Right lobe of liver (tissue), 6 donors: ENCODE results near the gene ATP1A2. TPM values are rescaled to one million over a fixed set of nuclear protein-coding genes. Genes with fewer than 3 reads are reported as not detected.
A peak's percentile ranks its signal among the peaks of the same experiment; 100 is the strongest.

Source experiments
- ATAC-seq, 4 donors: fragments of 200-7000 bp; cut with Tn5 transposase; one replicate each; pipeline ENCODE4 v1.9.1; 2020; ENCODE audit warnings: mild to moderate bottlenecking in 4 of 4, moderate library complexity in 4 of 4
- DNase-seq, 3 donors: peaks; one replicate each; pipeline ENCODE4 v3.0.0-alpha.2; 2020
- H3K27ac ChIP-seq, 3 donors: fragments of 200-600 bp; one replicate each; pipeline ENCODE4 v1.8.0; 2022
- H3K27me3 ChIP-seq, 2 donors: fragments of 200-600 bp; one replicate each; pipeline ENCODE4 v1.8.0; 2022
- H3K36me3 ChIP-seq, 4 donors: fragments of 200-600 bp; sonication (generic) in 1 of 4; one replicate each; pipeline versions ENCODE4 v1.5.1 to v1.8.0; 2017 to 2022; ENCODE audit warnings: control low read depth in 1 of 4
- H3K4me1 ChIP-seq, 4 donors: fragments of 200-600 bp; sonication (generic) in 1 of 4; one replicate each; pipeline versions ENCODE4 v1.5.1 to v1.8.0; 2017 to 2022; ENCODE audit warnings: control low read depth in 1 of 4
- H3K4me3 ChIP-seq, 3 donors: fragments of 200-600 bp; one replicate each; pipeline ENCODE4 v1.8.0; 2022
- H3K9me3 ChIP-seq, 4 donors: fragments of 200-600 bp; sonication (generic) in 1 of 4; one replicate each; pipeline versions ENCODE4 v1.5.1 to v1.8.0; 2017 to 2022; ENCODE audit warnings: control low read depth in 1 of 4
- CTCF ChIP-seq, 4 donors: fragments of 200-600 bp in 3 of 4; fragments of 450-650 bp in 1 of 4; IDR thresholded peaks; one replicate each; pipeline versions ENCODE4 v1.5.1 to v1.8.0; 2016 to 2022; ENCODE audit warnings: antibody characterized with exemption in 4 of 4, mild to moderate bottlenecking in 2 of 4
- POLR2A ChIP-seq: fragments of 450-650 bp; IDR thresholded peaks from one replicate; pipeline ENCODE4 v1.6.1; 2017; ENCODE audit warnings: antibody characterized with exemption, mild to moderate bottlenecking
- WGBS: methylation state at CpG from one replicate; pipeline ENCODE4 v1.1.6; 2018; ENCODE audit warnings: low coverage, low lambda C conversion rate; ENCODE audit not compliant: insufficient coverage; ENCODE audit errors: missing lambda C conversion rate; 5-methylcytosine and 5-hydroxymethylcytosine counted together
- intact Hi-C, 2 donors: fragments of 100-400 bp; cut with DNase I; formaldehyde crosslinking; loops; one replicate each; pipeline versions ENCODE4 v1.11.2 to v1.14.1; 2022
- total RNA-seq, 6 experiments: library from RNA; depleted of rRNA in 2 of 6; stranded (reverse); fragments of >200 nt in 2 of 6; fragmentation: NEBNext Ultra II Directional in 3 of 6; extraction: Animal tissue kit (Norgen Biotek cat#: 25700) in 3 of 6; gene quantifications; one replicate each; pipeline versions ENCODE4 v1.1.0 to v1.2.4, GENCODE V29; 2016 to 2023
- donor health status: DM: no; HTN: yes; CAD: no.
- donor health status: DM: no; HTN: no; CAD: no.
- donor health status: DM: no; HTN: no; CAD: no.
- donor health status: DM: no; HTN: yes; CAD: no.
- donor health status: DM: no; HTN: yes; CAD: no.

Gene ATP1A2
- total RNA-seq, 6 experiments from 2014 or later = 0.22 to 1.7 (median 0.36) TPM

- intact Hi-C loops = no loop called here
- 80% methylated on average over 1 of the region's 5 CpGs for WGBS
- no peaks in the 10 kb centered on the region for H3K27me3 ChIP-seq
- H3K27ac ChIP-seq = no peak overlapping the region
- ATAC-seq (no peak), DNase-seq (no peak)
- H3K4me3 ChIP-seq = no peak overlapping the region
- H3K4me1 ChIP-seq = no peaks in the 10 kb centered on the region
- H3K9me3 ChIP-seq = no peaks in the 10 kb centered on the region
- TF ChIP-seq CTCF (IDR thresholded peaks at IDR 0.05) = no peak
- no peak for TF ChIP-seq POLR2A
- no peaks in the 10 kb centered on the region for H3K36me3 ChIP-seq
These were observed 21.3 kb downstream of the ATP1A2 start for GRCh38 chr1:160136926-160137200.

- H3K4me1 ChIP-seq = no peaks in the 10 kb centered on the region
- no peak for DNase-seq
- WGBS = 78% methylated on average over 8 of the region's 8 CpGs
- H3K27me3 ChIP-seq = no peaks in the 10 kb centered on the region
- TF ChIP-seq CTCF (IDR thresholded peaks at IDR 0.05) (no peak), POLR2A (no peak)
- H3K36me3 ChIP-seq = no peaks in the 10 kb centered on the region
- H3K27ac ChIP-seq = no peak overlapping the region
- no peaks in the 10 kb centered on the region for H3K9me3 ChIP-seq
- ATAC-seq = no peak
- intact Hi-C loops = no loop called here
- H3K4me3 ChIP-seq = no peak overlapping the region
These were observed 21.8 kb downstream of the ATP1A2 start for GRCh38 chr1:160137216-160137862.

GRCh38 chr1:160139840-160140239, 24.3 kb downstream of the ATP1A2 start:
- Histone ChIP-seq H3K36me3 (no peaks in the 10 kb centered on the region), H3K4me3 (no peak overlapping the region), H3K27me3 (no peaks in the 10 kb centered on the region), H3K4me1 (no peaks in the 10 kb centered on the region), H3K9me3 (no peaks in the 10 kb centered on the region), H3K27ac (no peak overlapping the region)
- ATAC-seq (no peak), DNase-seq (no peak)
- 83% methylated on average over 7 of the region's 8 CpGs for WGBS
- TF ChIP-seq POLR2A (no peak), CTCF (IDR thresholded peaks at IDR 0.05) (no peak)
- intact Hi-C loops = no loop called here

- no peaks in the 10 kb centered on the region for H3K9me3 ChIP-seq
- no peak overlapping the region for H3K4me3 ChIP-seq
- no peaks in the 10 kb centered on the region for H3K36me3 ChIP-seq
- H3K4me1 ChIP-seq = no peaks in the 10 kb centered on the region
- DNase-seq = no peak
- no peaks in the 10 kb centered on the region for H3K27me3 ChIP-seq
- 16% methylated on average over 1 of the region's 1 CpG for WGBS
- intact Hi-C loops = no loop called here
- TF ChIP-seq POLR2A (no peak), CTCF (IDR thresholded peaks at IDR 0.05) (no peak)
- no peak overlapping the region for H3K27ac ChIP-seq
- ATAC-seq = peak; percentile 23 to 69 (median 52)
These were observed 28.1 kb downstream of the ATP1A2 start for GRCh38 chr1:160143695-160144094.

- intact Hi-C loops = no loop called here
- Histone ChIP-seq H3K4me1 (no peaks in the 10 kb centered on the region), H3K9me3 (no peaks in the 10 kb centered on the region), H3K27me3 (no peaks in the 10 kb centered on the region), H3K36me3 (no peaks in the 10 kb centered on the region), H3K27ac (no peak overlapping the region), H3K4me3 (no peak overlapping the region)
- WGBS = 69% methylated on average over 4 of the region's 4 CpGs
- ATAC-seq = no peak
- no peak for DNase-seq
- TF ChIP-seq CTCF (IDR thresholded peaks at IDR 0.05) (no peak), POLR2A (no peak)
These were observed 29.4 kb downstream of the ATP1A2 start for GRCh38 chr1:160144921-160145320.
